ENCODE data around the gene ACBD4. TPM values are rescaled to one million over a fixed set of nuclear protein-coding genes. Genes with fewer than 3 reads are reported as not detected.

The ACBD4 gene
- polyA plus RNA-seq, 1 of the 3 experiments (the other 2 are of a cell fraction): 15.8 TPM

- TF ChIP-seq USF1 (IDR thresholded peaks at IDR 0.05; ENCODE audit: borderline replicate concordance, low read depth) (no peak), NRF1 (IDR thresholded peaks at IDR 0.05; ENCODE audit: low read depth, low read length) (no peak), RAD21 (IDR thresholded peaks at IDR 0.05; ENCODE audit: low read length) (no peak), YY1 (IDR thresholded peaks at IDR 0.05; ENCODE audit: low read depth) (no peak), TEAD4 (IDR thresholded peaks at IDR 0.05; ENCODE audit: borderline replicate concordance, insufficient read depth) (no peak), MAX (IDR thresholded peaks at IDR 0.05; ENCODE audit: low read depth) (no peak), RCOR1 (IDR thresholded peaks at IDR 0.05; ENCODE audit: low read length) (no peak), FOSL2 (IDR thresholded peaks at IDR 0.05; ENCODE audit: borderline replicate concordance, low read depth) (no peak), SMC3 (IDR thresholded peaks at IDR 0.05; ENCODE audit: low read depth, low read length) (no peak), ELF1 (IDR thresholded peaks at IDR 0.05) (no peak), CHD2 (IDR thresholded peaks at IDR 0.05; ENCODE audit: low read length, partially characterized antibody) (no peak), EP300 (IDR thresholded peaks at IDR 0.05; ENCODE audit: borderline replicate concordance in 1 of 2, low read depth in 1 of 2, low read length in 1 of 2) (no peak), MXI1 (IDR thresholded peaks at IDR 0.05; ENCODE audit: low read depth, low read length) (no peak), GABPA (IDR thresholded peaks at IDR 0.05; ENCODE audit: low read depth) (no peak), RFX5 (IDR thresholded peaks at IDR 0.05; ENCODE audit: low read length) (no peak), PBX3 (IDR thresholded peaks at IDR 0.05) (no peak), SIN3A (IDR thresholded peaks at IDR 0.05; ENCODE audit: borderline replicate concordance, low read depth, low read length) (no peak)
- TF ChIP-seq, protein P1, sequence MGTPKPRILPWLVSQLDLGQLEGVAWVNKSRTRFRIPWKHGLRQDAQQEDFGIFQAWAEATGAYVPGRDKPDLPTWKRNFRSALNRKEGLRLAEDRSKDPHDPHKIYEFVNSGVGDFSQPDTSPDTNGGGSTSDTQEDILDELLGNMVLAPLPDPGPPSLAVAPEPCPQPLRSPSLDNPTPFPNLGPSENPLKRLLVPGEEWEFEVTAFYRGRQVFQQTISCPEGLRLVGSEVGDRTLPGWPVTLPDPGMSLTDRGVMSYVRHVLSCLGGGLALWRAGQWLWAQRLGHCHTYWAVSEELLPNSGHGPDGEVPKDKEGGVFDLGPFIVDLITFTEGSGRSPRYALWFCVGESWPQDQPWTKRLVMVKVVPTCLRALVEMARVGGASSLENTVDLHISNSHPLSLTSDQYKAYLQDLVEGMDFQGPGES (IDR thresholded peaks at IDR 0.05; ENCODE audit: low read depth, low read length): no peak
- TF ChIP-seq, protein P2, sequence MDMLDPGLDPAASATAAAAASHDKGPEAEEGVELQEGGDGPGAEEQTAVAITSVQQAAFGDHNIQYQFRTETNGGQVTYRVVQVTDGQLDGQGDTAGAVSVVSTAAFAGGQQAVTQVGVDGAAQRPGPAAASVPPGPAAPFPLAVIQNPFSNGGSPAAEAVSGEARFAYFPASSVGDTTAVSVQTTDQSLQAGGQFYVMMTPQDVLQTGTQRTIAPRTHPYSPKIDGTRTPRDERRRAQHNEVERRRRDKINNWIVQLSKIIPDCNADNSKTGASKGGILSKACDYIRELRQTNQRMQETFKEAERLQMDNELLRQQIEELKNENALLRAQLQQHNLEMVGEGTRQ (IDR thresholded peaks at IDR 0.05; ENCODE audit: borderline replicate concordance, low read depth, low read length): no peak
- TF ChIP-seq, protein P3, sequence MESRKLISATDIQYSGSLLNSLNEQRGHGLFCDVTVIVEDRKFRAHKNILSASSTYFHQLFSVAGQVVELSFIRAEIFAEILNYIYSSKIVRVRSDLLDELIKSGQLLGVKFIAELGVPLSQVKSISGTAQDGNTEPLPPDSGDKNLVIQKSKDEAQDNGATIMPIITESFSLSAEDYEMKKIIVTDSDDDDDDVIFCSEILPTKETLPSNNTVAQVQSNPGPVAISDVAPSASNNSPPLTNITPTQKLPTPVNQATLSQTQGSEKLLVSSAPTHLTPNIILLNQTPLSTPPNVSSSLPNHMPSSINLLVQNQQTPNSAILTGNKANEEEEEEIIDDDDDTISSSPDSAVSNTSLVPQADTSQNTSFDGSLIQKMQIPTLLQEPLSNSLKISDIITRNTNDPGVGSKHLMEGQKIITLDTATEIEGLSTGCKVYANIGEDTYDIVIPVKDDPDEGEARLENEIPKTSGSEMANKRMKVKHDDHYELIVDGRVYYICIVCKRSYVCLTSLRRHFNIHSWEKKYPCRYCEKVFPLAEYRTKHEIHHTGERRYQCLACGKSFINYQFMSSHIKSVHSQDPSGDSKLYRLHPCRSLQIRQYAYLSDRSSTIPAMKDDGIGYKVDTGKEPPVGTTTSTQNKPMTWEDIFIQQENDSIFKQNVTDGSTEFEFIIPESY (IDR thresholded peaks at IDR 0.05; ENCODE audit: borderline replicate concordance, low read depth): no peak
- Histone ChIP-seq H3K9me2 (no peaks in the 10 kb centered on the region), H3K9ac (no peak overlapping the region), H3K4me1 (ENCODE audit: control insufficient read depth in 1 of 2, insufficient read depth in 2 of 2, low read depth in 1 of 2, low read length in 1 of 2) (peaks cover 7 to 18% of the 10 kb centered on the region in 2 experiments; a peak in 3 of 4 replicates), H3K9me3 (no peaks in the 10 kb centered on the region), H3F3A (replicated peaks; ENCODE audit: insufficient read depth) (peaks cover 7% of the 10 kb centered on the region), H3K4me2 (no peak overlapping the region), H3K27me3 (ENCODE audit: insufficient read depth) (no peaks in the 10 kb centered on the region), H3K79me2 (ENCODE audit: insufficient read depth) (no peaks in the 10 kb centered on the region), H3K36me3 (replicated peaks in 1 of 2; ENCODE audit: control insufficient read depth in 1 of 2, insufficient read depth in 2 of 2, low read length in 1 of 2) (no peaks in the 10 kb centered on the region), H3K4me3 (ENCODE audit: low read depth in 2 of 2, low read length in 1 of 2) (no peak overlapping the region), H4K20me1 (ENCODE audit: insufficient read depth) (no peaks in the 10 kb centered on the region), H2AFZ (ENCODE audit: low read depth) (no peak overlapping the region), H3K27ac (ENCODE audit: low read depth in 2 of 2, low read length in 1 of 2) (no peak overlapping the region)
- DNase-seq: no peak
- 85% methylated on average over 7 of the region's 7 CpGs for WGBS (ENCODE audit: low lambda C conversion rate)
- POLR2A ChIA-PET: no interaction called here
- CTCF ChIA-PET: interaction anchor here (1.8 to 2.8 kb wide), 3 partner anchors 20 to 29 kb away, joined by 6 to 13 read pairs (median 9); partner anchors contain the start of gene HEXIM1
These were observed 42.1 kb downstream of the ACBD4 start for GRCh38 chr17:45177563-45177962.

Data from SK-N-SH (cell line).